H1 (cell line): Measurements from ENCODE around the gene TMEM151B. TPM values are rescaled to one million over a fixed set of nuclear protein-coding genes. Genes with fewer than 3 reads are reported as not detected.
A peak's percentile ranks its signal among the peaks of the same experiment; 100 is the strongest.

Experiments
- CTCF ChIA-PET: fragments of 300-600 bp; sonication (Branson Sonifier 250); formaldehyde crosslinking; loops from one replicate; lab custom pipeline; 2021; ENCODE audit not compliant: partially characterized antibody; lab: Charles Lee
- POLR2A ChIA-PET: fragments of 300-600 bp; sonication (Branson Sonifier 250); formaldehyde crosslinking; loops from one replicate; lab custom pipeline; 2021; ENCODE audit warnings: inconsistent platforms; ENCODE audit not compliant: partially characterized antibody; lab: Charles Lee
- DNase-seq, 2 experiments: peaks; one replicate each; pipeline versions ENCODE4 v3.0.0 to v3.0.0-alpha.2; 2010 to 2022; ENCODE audit warnings: low spot score in 2 of 2, low read depth in 1 of 2, mixed read lengths in 1 of 2
- FAIRE-seq: peaks from 2 replicates; lab custom pipeline; 2011; peaks lifted over from hg19 to GRCh38; lab: Jason Lieb, UNC
- H2AFZ ChIP-seq: 2 replicates; pipeline ENCODE4 v1.8.1; 2012; ENCODE audit warnings: low read length, inconsistent platforms
- H2AK5ac ChIP-seq: 2 replicates; pipeline ENCODE4 v1.6.1; 2013; ENCODE audit warnings: low read depth, low read length
- H2BK120ac ChIP-seq: replicated peaks from 2 replicates; pipeline ENCODE3; 2013; ENCODE audit warnings: low read depth, low read length, inconsistent platforms
- H2BK12ac ChIP-seq: 2 replicates; pipeline ENCODE4 v1.6.1; 2013; ENCODE audit warnings: low read depth, low read length
- H2BK15ac ChIP-seq: 2 replicates; pipeline ENCODE4 v1.6.1; 2013; ENCODE audit warnings: low read length
- H2BK20ac ChIP-seq: 2 replicates; pipeline ENCODE4 v1.6.1; 2013; ENCODE audit warnings: low read length
- H2BK5ac ChIP-seq: 2 replicates; pipeline ENCODE4 v1.6.1; 2013; ENCODE audit warnings: low read depth, low read length
- H3K14ac ChIP-seq: 2 replicates; pipeline ENCODE4 v1.6.1; 2013; ENCODE audit warnings: inconsistent platforms; ENCODE audit not compliant: insufficient read length
- H3K18ac ChIP-seq: 2 replicates; pipeline ENCODE4 v1.6.1; 2013; ENCODE audit warnings: low read length; ENCODE audit errors: extremely low read depth
- H3K23ac ChIP-seq: 2 replicates; pipeline ENCODE4 v1.6.1; 2013; ENCODE audit warnings: inconsistent platforms; ENCODE audit not compliant: insufficient read length
- H3K23me2 ChIP-seq: 2 replicates; pipeline ENCODE4 v1.6.1; 2013; ENCODE audit warnings: low read depth, low read length
- H3K27ac ChIP-seq: 2 replicates; pipeline ENCODE4 v1.6.1; 2011; ENCODE audit warnings: low read depth, low read length, inconsistent platforms
- H3K27me3 ChIP-seq, 4 experiments: replicated peaks in 1 of 4; 1 replicate in 1 of 4; 2 replicates in 3 of 4; pipeline versions ENCODE4 v1.6.1 to v1.8.1; 2011 to 2013; ENCODE audit warnings: low read length in 3 of 4, mild to moderate bottlenecking in 3 of 4, inconsistent platforms in 2 of 4, mixed read lengths in 2 of 4, moderate library complexity in 1 of 4; ENCODE audit not compliant: control insufficient read depth in 3 of 4, insufficient read depth in 3 of 4; ENCODE audit errors: extremely low read depth in 1 of 4
- H3K36me3 ChIP-seq, 4 experiments: 2 replicates each; pipeline versions ENCODE4 v1.6.1 to v1.8.1; 2011 to 2013; ENCODE audit warnings: mild to moderate bottlenecking in 4 of 4, low read length in 3 of 4, moderate library complexity in 2 of 4, control low read depth in 1 of 4, inconsistent platforms in 1 of 4; ENCODE audit not compliant: insufficient read depth in 4 of 4, control insufficient read depth in 2 of 4
- H3K4ac ChIP-seq: replicated peaks from 2 replicates; pipeline ENCODE3; 2013; ENCODE audit warnings: low read length, low read depth, mixed read lengths, inconsistent platforms; ENCODE audit not compliant: insufficient read length
- H3K4me1 ChIP-seq, 4 experiments: replicated peaks in 1 of 4; 1 replicate in 1 of 4; 2 replicates in 3 of 4; pipeline versions ENCODE4 v1.6.1 to v1.8.1; 2011 to 2013; ENCODE audit warnings: low read length in 3 of 4, inconsistent platforms in 2 of 4, mixed read lengths in 1 of 4; ENCODE audit not compliant: insufficient read depth in 4 of 4, control insufficient read depth in 3 of 4
- H3K4me2 ChIP-seq, 2 experiments: 2 replicates each; pipeline versions ENCODE4 v1.6.1 to v1.8.1; 2011 to 2013; ENCODE audit warnings: low read depth in 2 of 2, low read length in 2 of 2, control low read depth in 1 of 2, inconsistent platforms in 1 of 2, mild to moderate bottlenecking in 1 of 2; ENCODE audit not compliant: insufficient read depth in 1 of 2
- H3K4me3 ChIP-seq, 4 experiments: fragments of 200-600, 300-600 bp in 1 of 4; sonication (generic), shearing (Covaris generic), sonication (Bioruptor Twin) in 1 of 4; 2 replicates each; pipeline versions ENCODE4 v1.5.1 to v1.8.1; 2011 to 2016; ENCODE audit warnings: low read length in 4 of 4, low read depth in 3 of 4, control low read depth in 2 of 4, inconsistent platforms in 2 of 4, mild to moderate bottlenecking in 2 of 4, mixed read lengths in 1 of 4, moderate library complexity in 1 of 4; ENCODE audit not compliant: insufficient read depth in 2 of 4; ENCODE audit errors: extremely low read depth in 1 of 4
- H3K56ac ChIP-seq: replicated peaks from 2 replicates; pipeline ENCODE3; 2013; ENCODE audit warnings: low read depth, mild to moderate bottlenecking, mixed read lengths, low read length, inconsistent platforms; ENCODE audit not compliant: insufficient read length
- H3K79me1 ChIP-seq: 2 replicates; pipeline ENCODE4 v1.6.1; 2013; ENCODE audit warnings: low read depth, low read length, control low read depth
- H3K79me2 ChIP-seq, 2 experiments: 2 replicates each; pipeline versions ENCODE4 v1.6.1 to v1.8.1; 2012 to 2013; ENCODE audit warnings: low read length in 2 of 2, mild to moderate bottlenecking in 2 of 2, inconsistent platforms in 1 of 2; ENCODE audit not compliant: insufficient read depth in 2 of 2, control insufficient read depth in 1 of 2
- H3K9ac ChIP-seq, 4 experiments: replicated peaks in 1 of 4; 1 replicate in 1 of 4; 2 replicates in 3 of 4; pipeline versions ENCODE4 v1.6.1 to v1.8.1; 2011 to 2013; ENCODE audit warnings: low read depth in 3 of 4, low read length in 3 of 4, control low read depth in 2 of 4, mild to moderate bottlenecking in 2 of 4, moderate library complexity in 2 of 4, inconsistent platforms in 1 of 4; ENCODE audit errors: extremely low read depth in 1 of 4
- H3K9me3 ChIP-seq, 2 experiments: 2 replicates each; pipeline versions ENCODE4 v1.6.1 to v1.8.1; 2012 to 2013; ENCODE audit warnings: mild to moderate bottlenecking in 2 of 2, moderate library complexity in 2 of 2, control low read depth in 1 of 2, inconsistent platforms in 1 of 2, low read depth in 1 of 2, low read length in 1 of 2, mixed read lengths in 1 of 2; ENCODE audit not compliant: insufficient read depth in 2 of 2
- H4K20me1 ChIP-seq, 2 experiments: replicated peaks in 1 of 2; 2 replicates each; pipeline versions ENCODE3 to v1.8.1; 2011 to 2013; ENCODE audit warnings: inconsistent platforms in 2 of 2, low read length in 2 of 2, mild to moderate bottlenecking in 1 of 2; ENCODE audit not compliant: insufficient read depth in 2 of 2, control insufficient read depth in 1 of 2
- H4K5ac ChIP-seq: 2 replicates; pipeline ENCODE4 v1.6.1; 2013; ENCODE audit warnings: low read length, low read depth, mixed read lengths, inconsistent platforms; ENCODE audit not compliant: insufficient read length
- H4K8ac ChIP-seq: 2 replicates; pipeline ENCODE4 v1.8.0; 2013; ENCODE audit warnings: mild to moderate bottlenecking, moderate library complexity, low read length, inconsistent platforms; ENCODE audit not compliant: insufficient read depth; ENCODE audit errors: extremely low read depth
- H4K91ac ChIP-seq: replicated peaks from 2 replicates; pipeline ENCODE3; 2013; ENCODE audit warnings: low read length, mixed read lengths, inconsistent platforms; ENCODE audit not compliant: insufficient read length
- BACH1 ChIP-seq: IDR thresholded peaks from 2 replicates; pipeline ENCODE4 v1.6.1; 2012; ENCODE audit warnings: low read length, improper control_type of control experiment
- CBX5 ChIP-seq: fragments of 300-800, 300-1000 bp; sonication (generic); IDR thresholded peaks from 2 replicates; pipeline ENCODE4 v1.7.1; 2016; ENCODE audit warnings: antibody characterized with exemption, low read length, low read depth
- CHD2 ChIP-seq: IDR thresholded peaks from 2 replicates; pipeline ENCODE4 v1.6.1; 2012; ENCODE audit warnings: low read length, improper control_type of control experiment
- HDAC6 ChIP-seq: IDR thresholded peaks from one replicate; pipeline ENCODE4 v1.7.1; 2012; ENCODE audit warnings: low read depth, mild to moderate bottlenecking, inconsistent platforms, low read length, moderate library complexity
- PHF8 ChIP-seq: fragments of 200-600 bp; sonication (generic); conservative IDR thresholded peaks from 2 replicates; pipeline ENCODE4 v1.7.1; 2012; ENCODE audit warnings: low read depth, mild to moderate bottlenecking, inconsistent platforms, low read length, moderate library complexity
- SIRT6 ChIP-seq: IDR thresholded peaks from one replicate; pipeline ENCODE4 v1.7.1; 2012; ENCODE audit warnings: low read length, inconsistent platforms
- SP1 ChIP-seq: IDR thresholded peaks from 2 replicates; pipeline ENCODE4 v1.6.1; 2011; ENCODE audit warnings: low read depth, low read length
- SP4 ChIP-seq: IDR thresholded peaks from 2 replicates; pipeline ENCODE4 v1.6.1; 2012; ENCODE audit warnings: low read length, inconsistent platforms
- SRF ChIP-seq: IDR thresholded peaks from 2 replicates; pipeline ENCODE4 v1.6.1; 2011; ENCODE audit warnings: mild to moderate bottlenecking, low read depth, low read length, moderate library complexity
- TBP ChIP-seq: IDR thresholded peaks from 2 replicates; pipeline ENCODE4 v1.6.1; 2011; ENCODE audit warnings: low read depth, low read length, improper control_type of control experiment
- TEAD4 ChIP-seq: IDR thresholded peaks from 2 replicates; pipeline ENCODE4 v1.6.1; 2012; ENCODE audit warnings: low read depth, low read length, inconsistent platforms, mixed read lengths
- WGBS, 2 experiments: shearing (Covaris generic) in 1 of 2; methylation state at CpG; one replicate each; pipeline versions ENCODE4 v1.1.6 to v1.1.7; 2013 to 2015; ENCODE audit warnings: low lambda C conversion rate in 2 of 2, mixed read lengths in 2 of 2, inconsistent platforms in 1 of 2, low coverage in 1 of 2, missing lambda C conversion rate in 1 of 2; ENCODE audit not compliant: insufficient replicate concordance in 2 of 2, insufficient coverage in 1 of 2, insufficient read length in 1 of 2; ENCODE audit errors: extremely low coverage in 1 of 2, missing lambda C conversion rate in 1 of 2; 5-methylcytosine and 5-hydroxymethylcytosine counted together
- polyA plus RNA-seq, 7 experiments: library from polyadenylated mRNA; depleted of rRNA in 3 of 7; stranded (reverse) in 5 of 7; unstranded in 2 of 7; fragments of >200 nt in 5 of 7; fragments of 200-250 nt in 2 of 7; gene quantifications; 1 replicate in 5 of 7; 2 replicates in 1 of 7; 4 replicates in 1 of 7; pipeline versions ENCODE4 v1.2.1 to v1.2.3, GENCODE V29; 2011 to 2013; ENCODE audit warnings: missing spikeins in 2 of 7, mixed read lengths in 2 of 7
- total RNA-seq: library from RNA; stranded (reverse); fragmentation: NEBNext Ultra II Directional; extraction: Animal tissue kit (Norgen Biotek cat#: 25700); gene quantifications from 2 replicates; pipeline ENCODE4 v1.2.1, GENCODE V29; 2021
- TF ChIP-seq, protein P1 (sequence below): IDR thresholded peaks from 2 replicates; pipeline ENCODE4 v1.6.1; 2012; ENCODE audit warnings: inconsistent platforms

The TMEM151B gene
- total and polyA plus RNA-seq, 2 of the 8 experiments (the other 6 are each of a cell fraction or from before 2014, with no cell fraction given): 8.0 to 15.5 TPM

DNA sequence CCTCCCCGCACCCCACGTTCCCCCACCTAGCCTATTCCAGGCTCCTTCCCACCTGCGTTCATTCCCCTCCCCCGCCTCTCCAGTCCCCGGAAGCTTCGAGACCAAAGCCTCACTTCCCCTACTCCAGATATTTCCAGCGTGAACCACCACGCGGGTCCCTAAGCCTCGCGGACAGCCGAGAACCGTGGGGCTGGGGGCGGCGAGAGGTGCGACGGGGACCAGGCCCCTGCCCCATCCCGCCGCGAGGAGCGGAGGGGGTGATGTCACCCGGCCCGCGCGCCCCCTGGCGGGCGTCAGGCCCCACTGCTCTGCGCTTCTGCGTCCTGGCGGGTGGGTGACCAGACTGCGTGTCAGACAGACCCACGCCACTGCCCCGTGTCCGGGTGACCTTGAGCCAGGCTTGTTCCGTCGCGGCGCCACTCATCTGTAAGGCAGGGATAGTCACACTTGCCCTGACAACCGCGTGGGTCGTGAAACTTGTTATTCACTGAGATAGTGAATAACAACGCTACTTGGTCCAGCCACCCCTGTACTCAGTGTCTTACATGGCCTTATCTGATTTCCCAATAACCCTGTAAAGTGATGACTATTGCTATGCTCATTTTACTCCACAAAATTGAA lies 32.3 kb upstream of the TMEM151B start:
- Histone ChIP-seq H4K91ac (peak overlapping the region; percentile 66), H4K8ac (peak overlapping the region; percentile 80), H3K4me2 (peak overlapping the region; percentile 25 to 84), H3K4ac (peak overlapping the region; percentile 91), H3K36me3 (peaks cover 12 to 16% (median 15%) of the 10 kb centered on the region in 4 experiments), H3K79me2 (no peaks in the 10 kb centered on the region), H2BK12ac (no peak overlapping the region), H3K27ac (peak overlapping the region; percentile 11; the same call in 1 of the 2 replicates), H3K27me3 (no peaks in the 10 kb centered on the region; a peak in 1 of 7 replicates), H3K14ac (no peak overlapping the region), H2BK20ac (no peak overlapping the region), H3K4me1 (peaks cover 4 to 15% (median 9%) of the 10 kb centered on the region in 4 experiments; a peak in 6 of 7 replicates), H3K23ac (no peak overlapping the region), H4K5ac (peak overlapping the region; percentile 73), H2BK120ac (no peak overlapping the region), H3K23me2 (peaks cover 4% of the 10 kb centered on the region; the same call in 1 of the 2 replicates), H3K9ac (peak overlapping the region in 2 of 4 experiments; percentile 35 to 57; a peak in 4 of 7 replicates), H3K56ac (no peak overlapping the region), H4K20me1 (peaks cover 5 to 6% of the 10 kb centered on the region in 2 experiments), H2BK5ac (peak overlapping the region; percentile 22), H3K79me1 (no peaks in the 10 kb centered on the region; the same call in 1 of the 2 replicates), H2BK15ac (0 out of 2 replicates have a peak overlapping the region, but pooled peaks have one; percentile 12), H3K4me3 (peak overlapping the region; percentile 19 to 71 (median 48)), H2AK5ac (no peak overlapping the region), H2AFZ (no peak overlapping the region), H3K9me3 (no peaks in the 10 kb centered on the region), H3K18ac (no peak overlapping the region; the same call in 1 of the 2 replicates)
- no peak for FAIRE-seq
- ChIA-PET POLR2A (interaction anchor here (0.7 to 21.0 kb wide), 15 partner anchors 8 to 100 kb away, joined by 3 to 581 read pairs (median 3); partner anchors contain the start of genes HSP90AB1, MYMX, SLC29A1 and SLC35B2), CTCF (interaction anchor here (0.7 to 19.4 kb wide), 18 partner anchors 8 to 142 kb away, joined by 3 to 287 read pairs (median 4); partner anchors contain the start of genes HSP90AB1 and SLC29A1)
- peak in 1 of 2 experiments; percentile 89 for DNase-seq
- 5% methylated on average over 41 of the region's 42 CpGs; no CpG with 5 or more reads in 1 of the 2 experiments for WGBS, 2 experiments
- TF ChIP-seq PHF8 (0 out of 2 replicates have a peak, but pooled peaks have one; percentile 21), CHD2 (0 out of 2 replicates have a peak, but pooled peaks have one; percentile 50), HDAC6 (no peak), SRF (no peak), SIRT6 (no peak), BACH1 (peak; percentile 78), CBX5 (no peak), SP1 (no peak), TBP (peak; percentile 30; the same call in 1 of the 2 replicates), TEAD4 (no peak), SP4 (no peak; the same call in 1 of the 2 replicates)
- TF ChIP-seq, protein P1, sequence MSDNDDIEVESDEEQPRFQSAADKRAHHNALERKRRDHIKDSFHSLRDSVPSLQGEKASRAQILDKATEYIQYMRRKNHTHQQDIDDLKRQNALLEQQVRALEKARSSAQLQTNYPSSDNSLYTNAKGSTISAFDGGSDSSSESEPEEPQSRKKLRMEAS: no peak; the same call in 1 of the 2 replicates
